ENCODE results near the gene SOX8.

DNA sequence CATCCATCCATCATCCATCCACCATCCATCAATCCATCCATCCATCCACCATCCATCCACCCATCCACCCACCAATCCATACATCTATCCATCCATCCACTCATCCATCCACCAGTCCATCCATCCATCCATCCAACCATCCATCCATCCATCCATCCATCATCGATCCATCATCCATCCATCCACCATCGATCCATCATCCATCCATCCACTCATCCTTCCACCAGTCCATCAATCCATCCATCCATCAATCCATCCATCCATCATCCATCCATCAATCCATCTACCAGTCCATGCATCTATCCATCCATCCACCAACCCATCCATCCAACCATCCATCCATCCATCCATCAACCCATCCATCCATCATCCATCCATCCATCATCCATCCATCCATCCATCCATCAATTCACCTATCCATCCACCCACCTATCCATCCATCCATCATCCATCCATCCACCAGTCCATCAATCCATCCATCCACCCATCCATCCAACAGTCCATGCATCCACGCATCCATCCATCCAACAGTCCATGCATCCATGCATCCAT, 51.6 kb downstream of the SOX8 start:
- no peak for TF ChIP-seq POLR2A (IDR thresholded peaks at IDR 0.05; ENCODE audit: low read depth, low read length)
- no peak for TF ChIP-seq POLR2AphosphoS5 (IDR thresholded peaks at IDR 0.05; ENCODE audit: low read depth, low read length)
- TF ChIP-seq TAF1 (IDR thresholded peaks at IDR 0.05; ENCODE audit: low read depth, low read length), result no peak
- TF ChIP-seq PAX5 (IDR thresholded peaks at IDR 0.05; ENCODE audit: insufficient read depth, low read length, severe bottlenecking), result no peak
- no peak for TF ChIP-seq POU2F2 (IDR thresholded peaks at IDR 0.05; ENCODE audit: low read depth, low read length)

Measured in GM12891 (cell line).